ENCODE results near the gene ALKBH3. TPM values are rescaled to one million over a fixed set of nuclear protein-coding genes. Genes with fewer than 3 reads are reported as not detected.

Gene ALKBH3
- total and polyA plus RNA-seq, 2 of the 13 experiments (the other 11 are each of a cell fraction or from before 2014, with no cell fraction given), result 17.8 to 36.1 TPM

- TF ChIP-seq PATZ1 (CRISPR knock-in tag; IDR thresholded peaks at IDR 0.05), result no peak
Measured at GRCh38 chr11:43842021-43842420, 38.6 kb upstream of the ALKBH3 start (continued).

GRCh38 chr11:43845816-43846215, 34.8 kb upstream of the ALKBH3 start:
- in situ Hi-C loops (cut with HindIII; ENCODE audit: extremely low pct_ligation_motif_present, low pct_unique_long_range_greater_than_20kb), result no loop called here
- no peak overlapping the region for H3K4me3 ChIP-seq (replicated peaks in 1 of 3; ENCODE audit: insufficient read depth in 1 of 3, low read depth in 2 of 3, low read length in 3 of 3)
- H2AFZ ChIP-seq (ENCODE audit: low read length), result no peak overlapping the region
- CTCF ChIA-PET (ENCODE audit: low intra/inter-chr PET ratio, low total read pairs), result no interaction called here
- DNase-seq (ENCODE audit: low spot score), result no peak
- no peaks in the 10 kb centered on the region for H3K4me1 ChIP-seq (ENCODE audit: insufficient read depth, low read length)
- H3K9me3 ChIP-seq (ENCODE audit: low read length), result no peaks in the 10 kb centered on the region
- H3K27me3 ChIP-seq (ENCODE audit: control insufficient read depth in 1 of 2, insufficient read depth in 2 of 2, low read length in 2 of 2), result no peaks in the 10 kb centered on the region
- BruUV-seq (replicated peaks), result no TSS peak
- POLR2A ChIA-PET, result no interaction called here
- H3K79me2 ChIP-seq (ENCODE audit: insufficient read depth, low read length), result peaks cover 2% of the 10 kb centered on the region
- intact Hi-C loops (cut with micrococcal nuclease; ENCODE audit: unreplicated experiment), result no loop called here
- 100% methylated on average over 3 of the region's 3 CpGs for WGBS (ENCODE audit: low lambda C conversion rate)
- ATAC-seq, result no peak
- peaks cover 3 to 40% of the 10 kb centered on the region in 2 experiments for H3K36me3 ChIP-seq (replicated peaks in 1 of 2; ENCODE audit: control insufficient read depth in 1 of 2, insufficient read depth in 2 of 2, low read length in 2 of 2)
- H3K27ac ChIP-seq (ENCODE audit: extremely low read length, insufficient read depth, low read length), result no peak overlapping the region
- H3K9ac ChIP-seq (ENCODE audit: insufficient read depth, low read depth, low read length), result no peak overlapping the region
- FAIRE-seq, result no peak
- no peaks in the 10 kb centered on the region for H4K20me1 ChIP-seq (ENCODE audit: insufficient read depth, low read length)
- H3K4me2 ChIP-seq (ENCODE audit: low read depth, low read length), result no peak overlapping the region
- TF ChIP-seq MLX (CRISPR knock-in tag; IDR thresholded peaks at IDR 0.05) (no peak), UBTF (CRISPR knock-in tag; IDR thresholded peaks at IDR 0.05) (no peak), ZEB1 (IDR thresholded peaks at IDR 0.05; ENCODE audit: insufficient replicate concordance, low read depth) (no peak), HBP1 (CRISPR knock-in tag; IDR thresholded peaks at IDR 0.05; ENCODE audit: low read depth) (no peak), FOXK2 (IDR thresholded peaks at IDR 0.05) (no peak), MAFK (conservative IDR thresholded peaks at IDR 0.05 in 1 of 2, IDR thresholded peaks at IDR 0.05 in 1 of 2; ENCODE audit: low read length in 2 of 2) (no peak), MTF1 (CRISPR knock-in tag; IDR thresholded peaks at IDR 0.05) (no peak), ZNF253 (CRISPR knock-in tag; IDR thresholded peaks at IDR 0.05; ENCODE audit: borderline replicate concordance) (no peak), ZNF549 (CRISPR knock-in tag; IDR thresholded peaks at IDR 0.05) (no peak), ZBTB8A (CRISPR knock-in tag; IDR thresholded peaks at IDR 0.05; ENCODE audit: borderline replicate concordance, low read depth) (no peak), PRDM10 (CRISPR knock-in tag; IDR thresholded peaks at IDR 0.05; ENCODE audit: low read depth) (no peak), ZNF333 (CRISPR knock-in tag; IDR thresholded peaks at IDR 0.05; ENCODE audit: borderline replicate concordance) (no peak), NCOA2 (CRISPR knock-in tag; IDR thresholded peaks at IDR 0.05) (no peak)
